PC-9 (cell line): ENCODE results near the gene NELL1. TPM values are rescaled to one million over a fixed set of nuclear protein-coding genes. Genes with fewer than 3 reads are reported as not detected.

Experiments
- BruUV-seq: library from RNA; stranded (reverse); fragments of 400-500 nt; replicated peaks from 2 replicates; lab custom pipeline; 2021; lab: Mats Ljungman, UMichigan
- CTCF ChIA-PET: fragments of 300-600 bp; sonication (Branson Sonifier 250); formaldehyde crosslinking; loops from one replicate; lab custom pipeline; 2022; ENCODE audit warnings: antibody characterized with exemption; lab: Charles Lee
- POLR2A ChIA-PET: fragments of 300-600 bp; sonication (Branson Sonifier 250); formaldehyde crosslinking; loops from one replicate; lab custom pipeline; 2022; ENCODE audit warnings: antibody characterized with exemption; ENCODE audit not compliant: unreplicated experiment; lab: Charles Lee
- DNase-seq, 2 experiments: peaks; one replicate each; pipeline versions ENCODE4 v3.0.0 to v3.0.0-alpha.2; 2015 to 2022; ENCODE audit warnings: mixed read lengths in 1 of 2
- H2AFZ ChIP-seq: fragments of 200-600 bp; sonication (generic); 2 replicates; pipeline ENCODE4 v1.8.1; 2017; ENCODE audit warnings: antibody characterized with exemption
- H3F3A ChIP-seq: fragments of 200-600 bp; sonication (generic); 2 replicates; pipeline ENCODE4 v1.8.1; 2017; ENCODE audit warnings: antibody characterized with exemption, mild to moderate bottlenecking, low read depth; ENCODE audit not compliant: insufficient read depth
- H3K27ac ChIP-seq: fragments of 200-600 bp; sonication (generic); 2 replicates; pipeline ENCODE4 v1.6.1; 2016; ENCODE audit warnings: mixed run types
- H3K27me3 ChIP-seq: fragments of 200-600 bp; sonication (generic); 2 replicates; pipeline ENCODE4 v1.6.1; 2016; ENCODE audit warnings: low read depth, mixed run types; ENCODE audit not compliant: insufficient read depth
- H3K36me3 ChIP-seq: fragments of 200-600 bp; sonication (generic); 2 replicates; pipeline ENCODE4 v1.6.1; 2016; ENCODE audit warnings: low read depth, mixed run types
- H3K4me1 ChIP-seq: fragments of 200-600 bp; sonication (generic); replicated peaks from 2 replicates; pipeline ENCODE4 v1.6.1; 2016; ENCODE audit warnings: mixed run types; ENCODE audit not compliant: insufficient read depth
- H3K4me2 ChIP-seq: fragments of 200-600 bp; sonication (generic); 2 replicates; pipeline ENCODE4 v1.6.1; 2017; ENCODE audit warnings: mixed run types
- H3K4me3 ChIP-seq: fragments of 200-600 bp; sonication (generic); 2 replicates; pipeline ENCODE4 v1.6.1; 2016; ENCODE audit warnings: mixed run types
- H3K79me2 ChIP-seq: fragments of 200-600 bp; sonication (generic); 2 replicates; pipeline ENCODE4 v1.6.1; 2017; ENCODE audit warnings: low read depth, mixed run types
- H3K9me2 ChIP-seq: fragments of 200-600 bp; sonication (generic); 2 replicates; pipeline ENCODE4 v1.8.1; 2017; ENCODE audit warnings: mild to moderate bottlenecking; ENCODE audit not compliant: insufficient read depth
- H3K9me3 ChIP-seq: fragments of 200-600 bp; sonication (generic); 2 replicates; pipeline ENCODE4 v1.8.1; 2016; ENCODE audit warnings: low read depth; ENCODE audit not compliant: insufficient read depth
- H4K20me1 ChIP-seq: fragments of 200-600 bp; sonication (generic); 2 replicates; pipeline ENCODE4 v1.8.1; 2017; ENCODE audit not compliant: insufficient read depth
- EZH2 ChIP-seq: fragments of 200-600 bp; sonication (generic); IDR thresholded peaks from 2 replicates; pipeline ENCODE4 v1.8.0; 2017; ENCODE audit warnings: antibody characterized with exemption, low read depth
- intact Hi-C: fragments of 100-400 bp; cut with micrococcal nuclease; formaldehyde crosslinking; loops from one replicate; pipeline ENCODE4 v1.10.0; 2022; ENCODE audit not compliant: unreplicated experiment
- total RNA-seq: library from RNA; stranded (reverse); gene quantifications from 2 replicates; pipeline ENCODE4 v1.2.3, GENCODE V29; 2021
- TF ChIP-seq, protein P1 (sequence below): fragments of 200-600 bp; sonication (generic); conservative IDR thresholded peaks from 2 replicates; pipeline ENCODE4 v1.6.1; 2017; ENCODE audit warnings: mixed run types, antibody characterized with exemption, mild to moderate bottlenecking, moderate library complexity

Gene NELL1
- total RNA-seq, 1 experiment from 2014 or later, result not detected

DNA sequence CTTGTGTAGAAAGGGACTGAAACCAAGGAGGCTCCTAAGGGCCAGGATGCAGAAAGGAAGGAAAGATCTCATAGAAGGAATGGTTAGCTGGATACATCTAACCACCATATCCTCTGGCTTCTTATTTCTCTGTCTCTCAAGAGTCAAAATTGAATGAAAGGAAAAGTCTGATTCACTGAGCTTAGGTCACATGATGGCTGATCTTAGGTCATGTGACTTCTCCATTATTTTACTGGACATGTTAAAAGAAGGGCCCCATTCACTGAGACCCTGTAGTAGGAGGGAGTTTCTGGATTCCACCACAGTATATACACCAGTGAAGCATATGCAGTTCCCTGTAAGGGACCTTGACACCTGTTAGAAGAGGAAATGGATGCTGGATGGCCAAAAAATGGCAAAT, 516.6 kb downstream of the NELL1 start:
- H3K4me1 ChIP-seq, result no peaks in the 10 kb centered on the region
- H3K4me3 ChIP-seq, result no peak overlapping the region
- H3K9me3 ChIP-seq, result no peaks in the 10 kb centered on the region
- ChIA-PET POLR2A (no interaction called here), CTCF (no interaction called here)
- TF ChIP-seq EZH2, result no peak
- TF ChIP-seq, protein P1, sequence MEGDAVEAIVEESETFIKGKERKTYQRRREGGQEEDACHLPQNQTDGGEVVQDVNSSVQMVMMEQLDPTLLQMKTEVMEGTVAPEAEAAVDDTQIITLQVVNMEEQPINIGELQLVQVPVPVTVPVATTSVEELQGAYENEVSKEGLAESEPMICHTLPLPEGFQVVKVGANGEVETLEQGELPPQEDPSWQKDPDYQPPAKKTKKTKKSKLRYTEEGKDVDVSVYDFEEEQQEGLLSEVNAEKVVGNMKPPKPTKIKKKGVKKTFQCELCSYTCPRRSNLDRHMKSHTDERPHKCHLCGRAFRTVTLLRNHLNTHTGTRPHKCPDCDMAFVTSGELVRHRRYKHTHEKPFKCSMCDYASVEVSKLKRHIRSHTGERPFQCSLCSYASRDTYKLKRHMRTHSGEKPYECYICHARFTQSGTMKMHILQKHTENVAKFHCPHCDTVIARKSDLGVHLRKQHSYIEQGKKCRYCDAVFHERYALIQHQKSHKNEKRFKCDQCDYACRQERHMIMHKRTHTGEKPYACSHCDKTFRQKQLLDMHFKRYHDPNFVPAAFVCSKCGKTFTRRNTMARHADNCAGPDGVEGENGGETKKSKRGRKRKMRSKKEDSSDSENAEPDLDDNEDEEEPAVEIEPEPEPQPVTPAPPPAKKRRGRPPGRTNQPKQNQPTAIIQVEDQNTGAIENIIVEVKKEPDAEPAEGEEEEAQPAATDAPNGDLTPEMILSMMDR, result no peak
- H3K9me2 ChIP-seq, result no peaks in the 10 kb centered on the region
- intact Hi-C loops, result no loop called here
- H4K20me1 ChIP-seq, result no peaks in the 10 kb centered on the region
- no peaks in the 10 kb centered on the region for H3F3A ChIP-seq
- no peaks in the 10 kb centered on the region for H3K27me3 ChIP-seq
- no TSS peak for BruUV-seq
- no peak for DNase-seq
- no peaks in the 10 kb centered on the region for H3K36me3 ChIP-seq
- H3K4me2 ChIP-seq, result no peak overlapping the region
- no peaks in the 10 kb centered on the region for H3K79me2 ChIP-seq
- H2AFZ ChIP-seq, result no peak overlapping the region
- H3K27ac ChIP-seq, result no peak overlapping the region

DNA sequence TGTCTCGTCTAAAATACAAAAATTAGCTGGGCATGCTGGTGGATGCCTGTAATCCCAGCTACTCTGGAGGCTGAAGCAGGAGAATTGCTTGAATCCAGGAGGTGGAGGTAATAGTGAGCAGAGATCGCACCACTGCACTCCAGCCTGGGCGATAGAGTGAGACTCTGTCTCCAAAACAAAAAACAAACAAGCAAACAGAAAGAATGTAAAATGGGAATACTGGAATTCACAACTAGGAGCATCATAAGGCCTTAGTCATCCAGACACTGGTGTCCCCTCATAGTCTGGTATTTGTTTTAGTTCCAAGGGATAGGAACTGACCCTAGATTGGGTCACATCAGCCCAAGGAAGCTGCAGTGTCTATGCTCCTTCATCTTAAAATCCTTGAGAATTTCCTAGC, 520.8 kb downstream of the NELL1 start:
- BruUV-seq, result no TSS peak
- no peak for TF ChIP-seq EZH2
- TF ChIP-seq, protein P1, result no peak
- intact Hi-C loops, result no loop called here
- ChIA-PET CTCF (no interaction called here), POLR2A (no interaction called here)
- Histone ChIP-seq H3K4me2 (no peak overlapping the region), H4K20me1 (no peaks in the 10 kb centered on the region; the same call in 1 of the 2 replicates), H3F3A (no peaks in the 10 kb centered on the region), H3K9me2 (no peaks in the 10 kb centered on the region), H3K4me1 (no peaks in the 10 kb centered on the region), H3K27me3 (peaks cover 3% of the 10 kb centered on the region; the same call in 1 of the 2 replicates), H3K27ac (no peak overlapping the region), H3K4me3 (no peak overlapping the region), H3K9me3 (no peaks in the 10 kb centered on the region), H3K36me3 (no peaks in the 10 kb centered on the region), H3K79me2 (no peaks in the 10 kb centered on the region), H2AFZ (no peak overlapping the region)
- DNase-seq, result no peak

DNA sequence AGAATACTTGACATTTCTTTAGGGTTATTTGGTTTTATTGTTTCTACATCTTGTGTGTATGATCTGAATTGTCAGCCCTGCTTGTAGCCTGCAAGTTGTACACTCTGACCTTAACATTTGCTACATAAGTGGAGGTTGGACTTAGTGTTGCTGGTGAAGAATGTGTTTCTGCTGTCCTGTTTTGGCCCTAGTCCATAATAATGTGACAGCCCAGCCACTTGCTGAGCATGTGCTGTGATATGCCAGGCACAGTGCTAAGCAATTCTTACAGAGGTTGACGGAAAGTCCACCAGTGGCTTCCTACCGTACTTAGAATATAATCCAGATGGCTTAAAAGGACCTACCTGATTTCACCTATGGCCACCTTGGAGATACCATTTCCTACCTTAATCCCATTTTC, 526.6 kb downstream of the NELL1 start:
- no peaks in the 10 kb centered on the region for H3K4me1 ChIP-seq
- no peaks in the 10 kb centered on the region for H3K9me3 ChIP-seq
- ChIA-PET POLR2A (no interaction called here), CTCF (no interaction called here)
- TF ChIP-seq EZH2, result no peak
- TF ChIP-seq, protein P1, result no peak
- no peak overlapping the region for H3K4me2 ChIP-seq
- H3K27me3 ChIP-seq, result peaks cover 3% of the 10 kb centered on the region; the same call in 1 of the 2 replicates
- H3K9me2 ChIP-seq, result no peaks in the 10 kb centered on the region
- H3F3A ChIP-seq, result no peaks in the 10 kb centered on the region
- no peaks in the 10 kb centered on the region for H3K79me2 ChIP-seq
- no peak overlapping the region for H3K27ac ChIP-seq
- BruUV-seq, result no TSS peak
- intact Hi-C loops, result no loop called here
- DNase-seq, result no peak
- no peak overlapping the region for H3K4me3 ChIP-seq
- H2AFZ ChIP-seq, result no peak overlapping the region
- H3K36me3 ChIP-seq, result no peaks in the 10 kb centered on the region
- no peaks in the 10 kb centered on the region; the same call in 1 of the 2 replicates for H4K20me1 ChIP-seq
